Liver (tissue), 9 donors: ENCODE results near the gene ARMC7. TPM values are rescaled to one million over a fixed set of nuclear protein-coding genes. Genes with fewer than 3 reads are reported as not detected.

Experiments
- DNase-seq: peaks from one replicate; pipeline ENCODE4 v3.0.0-alpha.2; 2017; ENCODE audit warnings: low spot score
- H3K27ac ChIP-seq, 2 donors: one replicate each; pipeline ENCODE4 v1.7.0; 2013; ENCODE audit warnings: inconsistent platforms in 2 of 2, low read length in 2 of 2, control low read depth in 1 of 2, low read depth in 1 of 2, mild to moderate bottlenecking in 1 of 2
- H3K27me3 ChIP-seq, 4 donors: one replicate each; pipeline versions ENCODE4 v1.6.1 to v1.7.0; 2013; ENCODE audit warnings: low read length in 3 of 4, inconsistent platforms in 1 of 4, mild to moderate bottlenecking in 1 of 4, moderate library complexity in 1 of 4; ENCODE audit not compliant: control insufficient read depth in 4 of 4, insufficient read depth in 4 of 4
- H3K36me3 ChIP-seq, 4 donors: one replicate each; pipeline versions ENCODE4 v1.6.1 to v1.7.0; 2013; ENCODE audit warnings: low read length in 3 of 4, mild to moderate bottlenecking in 3 of 4, low read depth in 1 of 4, moderate library complexity in 1 of 4; ENCODE audit not compliant: control insufficient read depth in 4 of 4, insufficient read depth in 3 of 4
- H3K4me1 ChIP-seq, 4 donors: one replicate each; pipeline versions ENCODE4 v1.6.1 to v1.7.0; 2013; ENCODE audit warnings: low read length in 3 of 4, mild to moderate bottlenecking in 3 of 4, moderate library complexity in 1 of 4; ENCODE audit not compliant: control insufficient read depth in 4 of 4, insufficient read depth in 4 of 4
- H3K4me3 ChIP-seq, 3 donors: one replicate each; pipeline versions ENCODE4 v1.6.1 to v1.7.0; 2013; ENCODE audit warnings: low read length in 3 of 3, control low read depth in 1 of 3, low read depth in 1 of 3, mild to moderate bottlenecking in 1 of 3
- H3K9ac ChIP-seq, 2 donors: one replicate each; pipeline ENCODE4 v1.7.0; 2013; ENCODE audit warnings: low read length in 2 of 2, mild to moderate bottlenecking in 2 of 2, moderate library complexity in 2 of 2, control low read depth in 1 of 2, low read depth in 1 of 2
- H3K9me3 ChIP-seq, 4 donors: one replicate each; pipeline versions ENCODE4 v1.6.1 to v1.7.0; 2013; ENCODE audit warnings: low read length in 3 of 4; ENCODE audit not compliant: control insufficient read depth in 4 of 4
- CTCF ChIP-seq: fragments of 150-350 bp; IDR thresholded peaks from 2 replicates; pipeline ENCODE4 v1.5.1; 2017; ENCODE audit warnings: improper control_type of control experiment, low read depth, low read length; ENCODE audit not compliant: missing input control
- EGR1 ChIP-seq, 2 donors: IDR thresholded peaks; 2 replicates each; pipeline ENCODE4 v1.6.1; 2016 to 2018; ENCODE audit warnings: antibody characterized with exemption in 2 of 2, low read depth in 2 of 2
- FOXA1 ChIP-seq: IDR thresholded peaks from 2 replicates; pipeline ENCODE4 v1.6.1; 2016; ENCODE audit warnings: antibody characterized with exemption
- FOXA2 ChIP-seq: IDR thresholded peaks from 2 replicates; pipeline ENCODE4 v1.6.1; 2016; ENCODE audit warnings: antibody characterized with exemption
- GABPA ChIP-seq, 2 donors: IDR thresholded peaks in 1 of 2; conservative IDR thresholded peaks in 1 of 2; 2 replicates each; pipeline ENCODE4 v1.6.1; 2016; ENCODE audit warnings: antibody characterized with exemption in 2 of 2, mild to moderate bottlenecking in 1 of 2, moderate library complexity in 1 of 2
- HNF4A ChIP-seq, 2 donors: conservative IDR thresholded peaks; 2 replicates each; pipeline ENCODE4 v1.6.1; 2016; ENCODE audit warnings: antibody characterized with exemption in 2 of 2, mild to moderate bottlenecking in 2 of 2
- HNF4G ChIP-seq: IDR thresholded peaks from 2 replicates; pipeline ENCODE4 v1.6.1; 2016; ENCODE audit warnings: antibody characterized with exemption
- JUND ChIP-seq, 2 donors: IDR thresholded peaks; 2 replicates each; pipeline ENCODE4 v1.6.1; 2016; ENCODE audit warnings: antibody characterized with exemption in 2 of 2
- MAX ChIP-seq: IDR thresholded peaks from 2 replicates; pipeline ENCODE4 v1.6.1; 2016; ENCODE audit warnings: antibody characterized with exemption
- NR2F2 ChIP-seq: IDR thresholded peaks from 2 replicates; pipeline ENCODE4 v1.6.1; 2016; ENCODE audit warnings: antibody characterized with exemption
- RAD21 ChIP-seq, 2 donors: IDR thresholded peaks; 2 replicates each; pipeline ENCODE4 v1.6.1; 2016; ENCODE audit warnings: antibody characterized with exemption in 2 of 2, mild to moderate bottlenecking in 2 of 2
- REST ChIP-seq: IDR thresholded peaks from 2 replicates; pipeline ENCODE4 v1.6.1; 2016; ENCODE audit warnings: antibody characterized with exemption, mild to moderate bottlenecking
- SP1 ChIP-seq: IDR thresholded peaks from 2 replicates; pipeline ENCODE4 v1.6.1; 2018; ENCODE audit warnings: antibody characterized with exemption, mild to moderate bottlenecking
- TAF1 ChIP-seq: conservative IDR thresholded peaks from 2 replicates; pipeline ENCODE4 v1.6.1; 2016; ENCODE audit warnings: antibody characterized with exemption, mild to moderate bottlenecking
- YY1 ChIP-seq: IDR thresholded peaks from 2 replicates; pipeline ENCODE4 v1.6.1; 2016; ENCODE audit warnings: antibody characterized with exemption, mild to moderate bottlenecking
- WGBS: extraction: QIAGEN DNeasy Blood & Tissue Kit; methylation state at CpG from one replicate; pipeline ENCODE4 v1.1.7; 2013; 5-methylcytosine and 5-hydroxymethylcytosine counted together
- polyA plus RNA-seq, 2 donors: library from polyadenylated mRNA; stranded (reverse) in 1 of 2; unstranded in 1 of 2; fragments of 200-250 nt in 1 of 2; fragments of >200 nt in 1 of 2; fragmentation: Nextera tagmentation in 1 of 2; extraction: Ambion mirVana in 1 of 2; gene quantifications; one replicate each; pipeline versions ENCODE4 v1.2.1 to v1.2.3, GENCODE V29; 2013 to 2015
- total RNA-seq, 2 donors: library from RNA; depleted of rRNA; stranded (reverse); fragments of >200 nt; gene quantifications; one replicate each; pipeline ENCODE4 v1.2.3, GENCODE V29; 2014
- TF ChIP-seq, protein P1 (sequence below): IDR thresholded peaks from 2 replicates; pipeline ENCODE4 v1.6.1; 2016; ENCODE audit warnings: antibody characterized with exemption
- TF ChIP-seq, protein P2 (sequence below): IDR thresholded peaks from 2 replicates; pipeline ENCODE4 v1.6.1; 2016; ENCODE audit warnings: antibody characterized with exemption
- donor health status: healthy.
- donor health status: healthy.
- donor health status: healthy.
- donor health status: healthy.
- donor health status: healthy.

Gene ARMC7
- total RNA-seq (1 to 10 TPM; 1.7 to 3.1 TPM), polyA plus RNA-seq (1 to 10 TPM; 4.3 to 6.6 TPM)

GRCh38 chr17:75109407-75110233 is at the start of gene ARMC7:
TSS of gene ARMC7 (plus strand) at chr17:75109969. CDS start at chr17:75110289, 320 bp downstream.
- Histone ChIP-seq H3K9me3 (no peaks in the 10 kb centered on the region), H3K9ac (peak within 1 kb of the TSS; percentile 53 to 80), H3K4me1 (peaks cover 5 to 30% (median 22%) of the 10 kb centered on the region in 4 donors), H3K4me3 (peak within 1 kb of the TSS; percentile 72 to 87 (median 84)), H3K27ac (peak within 1 kb of the TSS in 1 of 2 donors; percentile 5), H3K36me3 (no peaks in the 10 kb centered on the region), H3K27me3 (no peaks in the 10 kb centered on the region)
- TF ChIP-seq FOXA1, result no peak
- peak; percentile 42 for TF ChIP-seq REST
- no peak for TF ChIP-seq HNF4A (conservative IDR thresholded peaks at IDR 0.05)
- no peak for TF ChIP-seq FOXA2
- peak; percentile 28 to 62 for TF ChIP-seq RAD21 (IDR thresholded peaks at IDR 0.05)
- TF ChIP-seq, protein P1, sequence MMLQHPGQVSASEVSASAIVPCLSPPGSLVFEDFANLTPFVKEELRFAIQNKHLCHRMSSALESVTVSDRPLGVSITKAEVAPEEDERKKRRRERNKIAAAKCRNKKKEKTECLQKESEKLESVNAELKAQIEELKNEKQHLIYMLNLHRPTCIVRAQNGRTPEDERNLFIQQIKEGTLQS, result no peak
- peak; percentile 53 to 80 for TF ChIP-seq GABPA (IDR thresholded peaks at IDR 0.05 in 1 of 2, conservative IDR thresholded peaks at IDR 0.05 in 1 of 2)
- peak; percentile 23 for TF ChIP-seq YY1
- peak; percentile 28 for TF ChIP-seq SP1
- under 1% methylated on average over 68 of the region's 68 CpGs for WGBS
- DNase-seq, result peak; percentile 90

GRCh38 chr17:75060434-75061054 is 49.2 kb upstream of the ARMC7 start:
- TF ChIP-seq FOXA2 (no peak), EGR1 (IDR thresholded peaks at IDR 0.05; ENCODE audit: low read depth in 2 of 2) (no peak), MAX (no peak), HNF4G (no peak), FOXA1 (no peak), REST (no peak), RAD21 (IDR thresholded peaks at IDR 0.05) (no peak), NR2F2 (no peak), HNF4A (conservative IDR thresholded peaks at IDR 0.05) (no peak), SP1 (no peak), CTCF (no peak), YY1 (no peak), TAF1 (no peak), GABPA (IDR thresholded peaks at IDR 0.05 in 1 of 2, conservative IDR thresholded peaks at IDR 0.05 in 1 of 2) (no peak), JUND (IDR thresholded peaks at IDR 0.05) (no peak)
- TF ChIP-seq, protein P1, result no peak
- TF ChIP-seq, protein P2, sequence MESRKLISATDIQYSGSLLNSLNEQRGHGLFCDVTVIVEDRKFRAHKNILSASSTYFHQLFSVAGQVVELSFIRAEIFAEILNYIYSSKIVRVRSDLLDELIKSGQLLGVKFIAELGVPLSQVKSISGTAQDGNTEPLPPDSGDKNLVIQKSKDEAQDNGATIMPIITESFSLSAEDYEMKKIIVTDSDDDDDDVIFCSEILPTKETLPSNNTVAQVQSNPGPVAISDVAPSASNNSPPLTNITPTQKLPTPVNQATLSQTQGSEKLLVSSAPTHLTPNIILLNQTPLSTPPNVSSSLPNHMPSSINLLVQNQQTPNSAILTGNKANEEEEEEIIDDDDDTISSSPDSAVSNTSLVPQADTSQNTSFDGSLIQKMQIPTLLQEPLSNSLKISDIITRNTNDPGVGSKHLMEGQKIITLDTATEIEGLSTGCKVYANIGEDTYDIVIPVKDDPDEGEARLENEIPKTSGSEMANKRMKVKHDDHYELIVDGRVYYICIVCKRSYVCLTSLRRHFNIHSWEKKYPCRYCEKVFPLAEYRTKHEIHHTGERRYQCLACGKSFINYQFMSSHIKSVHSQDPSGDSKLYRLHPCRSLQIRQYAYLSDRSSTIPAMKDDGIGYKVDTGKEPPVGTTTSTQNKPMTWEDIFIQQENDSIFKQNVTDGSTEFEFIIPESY, result no peak
- Histone ChIP-seq H3K9me3 (no peaks in the 10 kb centered on the region), H3K4me1 (peaks cover 0 to 11% (median 5%) of the 10 kb centered on the region in 4 donors), H3K9ac (no peak overlapping the region), H3K4me3 (no peak overlapping the region), H3K27me3 (no peaks in the 10 kb centered on the region), H3K27ac (peak overlapping the region; percentile 40 to 48), H3K36me3 (peaks cover 14 to 35% (median 22%) of the 10 kb centered on the region in 4 donors)
- no peak for DNase-seq
- 60% methylated on average over 26 of the region's 26 CpGs for WGBS
